ENCODE results near the gene CNTNAP2.

CNTNAP2 gene

DNA sequence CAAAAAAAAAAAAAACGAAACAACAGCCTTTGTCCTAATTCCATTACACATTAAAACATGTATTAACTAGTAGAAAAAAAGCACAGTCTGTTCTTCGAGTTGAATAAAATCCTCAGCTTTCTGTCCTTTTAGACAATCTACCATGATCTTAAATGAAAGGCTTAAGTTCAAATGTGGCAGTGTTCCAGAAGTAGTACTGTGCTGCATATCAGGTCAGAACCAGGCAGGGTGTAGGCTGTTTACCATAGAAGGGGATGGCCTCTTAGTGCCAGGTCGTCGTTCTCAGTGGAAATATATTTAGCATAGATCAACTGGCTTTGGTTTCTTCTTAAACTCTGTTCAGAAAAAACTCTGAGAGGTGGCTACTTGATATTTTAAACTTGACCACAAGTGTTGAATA, 612.0 kb downstream of the CNTNAP2 start:
- H3K4me3 ChIP-seq (ENCODE audit: low read depth, low read length): no peak overlapping the region
- no peak for DNase-seq (ENCODE audit: low read depth)
- TF ChIP-seq, protein P1, sequence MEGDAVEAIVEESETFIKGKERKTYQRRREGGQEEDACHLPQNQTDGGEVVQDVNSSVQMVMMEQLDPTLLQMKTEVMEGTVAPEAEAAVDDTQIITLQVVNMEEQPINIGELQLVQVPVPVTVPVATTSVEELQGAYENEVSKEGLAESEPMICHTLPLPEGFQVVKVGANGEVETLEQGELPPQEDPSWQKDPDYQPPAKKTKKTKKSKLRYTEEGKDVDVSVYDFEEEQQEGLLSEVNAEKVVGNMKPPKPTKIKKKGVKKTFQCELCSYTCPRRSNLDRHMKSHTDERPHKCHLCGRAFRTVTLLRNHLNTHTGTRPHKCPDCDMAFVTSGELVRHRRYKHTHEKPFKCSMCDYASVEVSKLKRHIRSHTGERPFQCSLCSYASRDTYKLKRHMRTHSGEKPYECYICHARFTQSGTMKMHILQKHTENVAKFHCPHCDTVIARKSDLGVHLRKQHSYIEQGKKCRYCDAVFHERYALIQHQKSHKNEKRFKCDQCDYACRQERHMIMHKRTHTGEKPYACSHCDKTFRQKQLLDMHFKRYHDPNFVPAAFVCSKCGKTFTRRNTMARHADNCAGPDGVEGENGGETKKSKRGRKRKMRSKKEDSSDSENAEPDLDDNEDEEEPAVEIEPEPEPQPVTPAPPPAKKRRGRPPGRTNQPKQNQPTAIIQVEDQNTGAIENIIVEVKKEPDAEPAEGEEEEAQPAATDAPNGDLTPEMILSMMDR (IDR thresholded peaks at IDR 0.05; ENCODE audit: control insufficient read depth, extremely low read depth, insufficient read depth): no peak

DNA sequence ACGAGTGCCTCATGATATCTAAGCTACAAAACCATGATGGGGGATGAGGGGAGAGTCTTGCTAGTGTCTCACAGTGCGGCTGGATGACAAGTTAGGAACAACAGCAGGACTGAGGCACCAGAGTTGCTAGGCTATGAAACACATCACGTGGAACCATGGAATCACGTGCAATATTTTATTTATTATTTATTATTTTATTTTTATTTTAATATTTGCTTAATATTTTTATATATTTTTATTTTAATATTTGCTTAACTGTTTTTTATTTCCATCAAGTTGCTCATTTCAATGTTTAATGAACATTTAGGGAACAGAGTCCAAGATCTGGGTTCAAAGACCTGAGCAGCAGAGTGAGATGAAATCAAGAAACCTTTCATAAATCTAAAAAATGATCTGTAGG, 614.6 kb downstream of the CNTNAP2 start:
- TF ChIP-seq, protein P1 (IDR thresholded peaks at IDR 0.05; ENCODE audit: control insufficient read depth, extremely low read depth, insufficient read depth): no peak
- H3K4me3 ChIP-seq (ENCODE audit: low read depth, low read length): no peak overlapping the region
- DNase-seq (ENCODE audit: low read depth): no peak

DNA sequence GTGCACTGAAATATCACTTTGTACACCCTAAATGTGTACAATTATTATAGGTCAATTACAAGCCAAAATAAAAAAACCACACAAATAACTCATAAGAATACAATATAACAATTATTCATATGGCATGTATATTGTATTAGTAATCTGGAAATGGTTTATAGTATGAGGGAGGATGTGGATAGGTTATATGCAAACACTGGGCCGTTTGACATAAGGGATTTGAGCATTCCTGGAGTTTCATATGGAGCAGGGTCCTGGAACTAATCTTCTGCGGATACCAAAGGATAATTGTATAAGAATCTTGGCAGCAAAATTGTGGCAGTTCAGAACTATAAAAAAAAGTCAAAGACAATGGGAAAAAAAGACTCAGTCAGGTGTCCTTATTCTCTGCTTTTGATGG, 619.4 kb downstream of the CNTNAP2 start:
- no peak for DNase-seq (ENCODE audit: low read depth)
- no peak overlapping the region for H3K4me3 ChIP-seq (ENCODE audit: low read depth, low read length)
- TF ChIP-seq, protein P1 (IDR thresholded peaks at IDR 0.05; ENCODE audit: control insufficient read depth, extremely low read depth, insufficient read depth): no peak

DNA sequence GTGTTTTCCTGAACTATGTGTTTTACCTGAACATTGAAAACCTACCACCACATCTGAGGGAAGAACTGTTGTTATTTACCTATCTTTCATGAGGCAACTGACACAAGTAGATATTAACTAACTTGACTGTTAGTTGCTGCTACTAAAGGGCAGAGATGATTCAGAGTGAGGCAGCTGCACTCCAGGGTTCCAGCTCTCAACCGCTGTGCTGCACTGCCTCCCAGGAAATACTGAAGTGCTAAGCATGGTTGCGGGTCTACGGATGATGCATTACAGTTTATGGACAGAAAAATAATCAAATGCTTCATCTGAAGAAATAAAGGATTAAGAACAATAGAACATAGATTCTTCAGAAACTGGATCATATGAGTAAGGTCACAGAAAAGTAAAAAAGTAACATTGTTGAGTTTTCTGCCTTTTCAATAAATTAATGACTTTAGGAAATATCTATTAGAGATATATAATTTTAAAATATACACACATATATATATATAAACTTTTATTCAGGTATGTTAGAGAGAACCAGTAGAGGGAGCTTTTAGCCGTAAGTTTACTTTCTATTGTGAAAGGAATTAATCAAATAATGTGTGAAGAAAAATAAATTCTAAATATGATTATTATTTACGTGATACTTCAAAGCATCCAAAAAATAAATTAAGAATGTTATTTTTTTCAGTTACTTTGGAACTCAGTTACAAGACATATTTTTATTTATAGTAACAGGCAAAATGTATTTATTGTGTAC, 620.0 kb downstream of the CNTNAP2 start:
- H3K4me3 ChIP-seq (ENCODE audit: low read depth, low read length): no peak overlapping the region
- DNase-seq (ENCODE audit: low read depth): no peak
- TF ChIP-seq, protein P1 (IDR thresholded peaks at IDR 0.05; ENCODE audit: control insufficient read depth, extremely low read depth, insufficient read depth): peak; percentile 30; the same call in 1 of the 2 replicates

DNA sequence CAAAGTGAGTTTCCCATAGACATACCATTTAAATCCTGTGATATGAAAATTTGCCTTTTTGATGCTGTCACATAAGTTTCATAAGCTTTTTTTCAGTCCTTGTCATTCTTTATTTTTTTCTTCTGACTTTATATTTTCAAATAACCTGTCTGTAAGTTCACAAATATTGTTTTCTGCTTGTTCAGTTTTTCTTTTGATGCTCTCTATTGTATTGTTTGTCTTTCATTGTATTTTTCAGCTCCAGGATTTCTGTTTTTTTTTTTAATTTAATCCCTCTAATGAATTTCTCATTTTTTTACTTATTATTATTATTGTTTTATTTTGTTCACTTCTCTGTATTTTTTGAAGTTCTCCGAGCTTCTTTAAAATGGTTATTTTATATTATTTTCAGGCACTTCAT, 623.4 kb downstream of the CNTNAP2 start:
- TF ChIP-seq, protein P1 (IDR thresholded peaks at IDR 0.05; ENCODE audit: control insufficient read depth, extremely low read depth, insufficient read depth): no peak
- H3K4me3 ChIP-seq (ENCODE audit: low read depth, low read length): no peak overlapping the region
- no peak for DNase-seq (ENCODE audit: low read depth)

DNA sequence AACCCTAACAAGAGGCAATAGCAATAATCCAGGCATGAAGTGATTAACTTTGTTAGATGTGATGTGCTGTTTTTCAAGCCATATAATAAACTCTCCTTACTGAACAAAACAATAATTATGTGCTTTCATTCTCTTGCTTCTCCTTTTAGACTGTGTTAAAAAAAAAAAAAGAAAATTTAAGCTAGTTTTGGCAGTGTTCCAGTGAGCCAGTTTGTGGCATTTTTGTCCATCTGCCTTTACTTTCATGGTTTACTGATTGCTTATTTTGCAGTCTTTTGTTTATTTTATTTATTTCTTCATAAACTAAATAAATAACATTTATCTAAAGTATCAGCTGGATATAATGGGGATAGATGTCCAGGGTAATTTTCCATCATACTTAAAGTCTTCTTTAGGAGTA, 625.3 kb downstream of the CNTNAP2 start:
- no peak overlapping the region for H3K4me3 ChIP-seq (ENCODE audit: low read depth, low read length)
- TF ChIP-seq, protein P1 (IDR thresholded peaks at IDR 0.05; ENCODE audit: control insufficient read depth, extremely low read depth, insufficient read depth): no peak
- DNase-seq (ENCODE audit: low read depth): no peak

DNA sequence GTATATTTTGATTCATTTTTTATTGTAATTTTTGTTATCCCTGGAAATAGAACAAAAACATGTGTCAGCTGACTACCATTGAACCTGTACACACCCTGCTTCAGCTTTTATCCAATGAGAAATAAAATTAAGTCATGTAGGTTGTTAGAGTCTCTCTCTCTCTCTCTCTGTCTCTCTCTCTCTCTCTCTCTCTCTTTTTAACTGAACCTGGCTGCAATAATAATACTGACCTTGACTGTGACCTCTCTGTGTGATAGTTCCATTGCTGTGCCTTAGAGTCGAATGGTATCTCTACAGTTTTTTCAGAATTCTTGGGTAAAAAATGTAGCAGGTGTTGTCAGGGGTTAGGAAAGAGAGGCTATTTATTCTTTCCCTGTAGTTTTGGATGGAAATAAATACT, 637.8 kb downstream of the CNTNAP2 start:
- no peak overlapping the region for H3K4me3 ChIP-seq (ENCODE audit: low read depth, low read length)
- DNase-seq (ENCODE audit: low read depth): no peak
- TF ChIP-seq, protein P1 (IDR thresholded peaks at IDR 0.05; ENCODE audit: control insufficient read depth, extremely low read depth, insufficient read depth): no peak
